G401 (cell line): Measurements from ENCODE around the gene ESR1. TPM values are rescaled to one million over a fixed set of nuclear protein-coding genes. Genes with fewer than 3 reads are reported as not detected.
"Not testable (repeated sequence)": the region's sequence is repeated elsewhere in the genome, so short reads cannot be mapped to it uniquely, and the experiment has no call there.

Experiments used
- DNase-seq: peaks from one replicate; pipeline ENCODE4 v3.0.0-alpha.2; 2015; ENCODE audit warnings: low spot score
- in situ Hi-C: cut with HindIII; loops from 2 replicates; pipeline ENCODE4 v1.10.0; 2016; ENCODE audit warnings: low sequenced_read_pairs, mixed read lengths
- total RNA-seq: library from RNA; depleted of rRNA; stranded (reverse); fragments of >200 nt; shearing (Covaris generic); gene quantifications from 2 replicates; pipeline ENCODE4 v1.2.3, GENCODE V29; 2014

Gene ESR1
- total RNA-seq, 1 experiment from 2014 or later = not detected

- in situ Hi-C loops = no loop called here
- DNase-seq = no peak
These were observed 70.0 kb downstream of the ESR1 start for GRCh38 chr6:151877458-151877857.

GRCh38 chr6:151881231-151881630 is 73.7 kb downstream of the ESR1 start:
- in situ Hi-C loops = no loop called here

GRCh38 chr6:151882206-151882605 is 74.7 kb downstream of the ESR1 start:
- DNase-seq = no peak
- in situ Hi-C loops = no loop called here

More at GRCh38 chr6:151881231-151881630, 73.7 kb downstream of the ESR1 start:
- no peak for DNase-seq

GRCh38 chr6:151885234-151885633 is 77.8 kb downstream of the ESR1 start:
- DNase-seq = no peak
- in situ Hi-C loops = no loop called here

GRCh38 chr6:151891524-151891923 is 84.0 kb downstream of the ESR1 start:
- no peak for DNase-seq
- in situ Hi-C loops = no loop called here

GRCh38 chr6:151894426-151894825 is 86.9 kb downstream of the ESR1 start:
- in situ Hi-C loops, DNase-seq: not testable (repeated sequence)

- DNase-seq, in situ Hi-C loops: not testable (repeated sequence)
These were observed 91.7 kb downstream of the ESR1 start for GRCh38 chr6:151899221-151899620.

- in situ Hi-C loops, DNase-seq: not testable (repeated sequence)
These were observed 92.3 kb downstream of the ESR1 start for GRCh38 chr6:151899796-151900195.

- in situ Hi-C loops = no loop called here
- DNase-seq = no peak
These were observed 92.8 kb downstream of the ESR1 start for GRCh38 chr6:151900256-151900655.

GRCh38 chr6:151901009-151901411 is 93.5 kb downstream of the ESR1 start:
- DNase-seq = no peak
- in situ Hi-C loops = no loop called here

GRCh38 chr6:151904631-151905030 is 97.1 kb downstream of the ESR1 start:
- DNase-seq = no peak
- in situ Hi-C loops = no loop called here

- in situ Hi-C loops = no loop called here
These were observed 97.6 kb downstream of the ESR1 start for GRCh38 chr6:151905072-151905471.

GRCh38 chr6:151905854-151906253 is 98.4 kb downstream of the ESR1 start:
- in situ Hi-C loops = no loop called here

More at GRCh38 chr6:151905072-151905471, 97.6 kb downstream of the ESR1 start:
- no peak for DNase-seq

GRCh38 chr6:151911401-151911800 is 103.9 kb downstream of the ESR1 start:
- in situ Hi-C loops = no loop called here
- DNase-seq = no peak

More at GRCh38 chr6:151905854-151906253, 98.4 kb downstream of the ESR1 start:
- no peak for DNase-seq

- in situ Hi-C loops = no loop called here
- DNase-seq = no peak
These were observed 107.0 kb downstream of the ESR1 start for GRCh38 chr6:151914484-151914883.

- in situ Hi-C loops = no loop called here
- DNase-seq = no peak
These were observed 108.6 kb downstream of the ESR1 start for GRCh38 chr6:151916075-151916474.

- no peak for DNase-seq
- in situ Hi-C loops = no loop called here
These were observed 109.2 kb downstream of the ESR1 start for GRCh38 chr6:151916680-151917164.

- DNase-seq = no peak
- in situ Hi-C loops = no loop called here
These were observed 110.2 kb downstream of the ESR1 start for GRCh38 chr6:151917531-151918329.

GRCh38 chr6:151940307-151940706 is 132.8 kb downstream of the ESR1 start:
- DNase-seq = no peak
- in situ Hi-C loops = no loop called here

- in situ Hi-C loops = no loop called here
- no peak for DNase-seq
These were observed 140.7 kb downstream of the ESR1 start for GRCh38 chr6:151948002-151948743.
